Measurements from ENCODE around the gene TMIGD1.
"Not testable (repeated sequence)": the region's sequence is repeated elsewhere in the genome, so short reads cannot be mapped to it uniquely, and the experiment has no call there.

TMIGD1 gene

DNA sequence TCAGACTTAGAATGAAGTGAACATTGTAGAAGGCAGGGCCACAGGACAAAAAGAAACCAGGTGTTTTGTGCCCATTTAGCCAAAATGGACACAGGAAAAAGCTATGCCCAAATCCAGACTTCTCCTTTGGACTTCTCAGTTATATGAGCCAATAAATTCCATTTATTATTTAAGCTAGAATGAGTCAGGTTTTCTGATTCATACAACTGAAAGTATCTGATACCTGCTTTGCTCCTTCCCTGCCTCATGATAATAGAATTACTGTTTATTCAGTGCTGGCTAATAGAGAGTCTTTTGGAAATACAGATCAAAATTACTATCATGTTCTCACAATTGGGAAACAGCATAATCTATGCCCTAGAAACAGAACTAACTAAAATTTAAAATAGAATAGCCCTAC lies 36.1 kb upstream of the TMIGD1 start:
- in situ Hi-C loops (cut with MboI; ENCODE audit: low sequenced_read_pairs): no loop called here
- no peak for DNase-seq (ENCODE audit: low spot score in 2 of 2)
- H3K27me3 ChIP-seq (ENCODE audit: low read depth): no peaks in the 10 kb centered on the region

DNA sequence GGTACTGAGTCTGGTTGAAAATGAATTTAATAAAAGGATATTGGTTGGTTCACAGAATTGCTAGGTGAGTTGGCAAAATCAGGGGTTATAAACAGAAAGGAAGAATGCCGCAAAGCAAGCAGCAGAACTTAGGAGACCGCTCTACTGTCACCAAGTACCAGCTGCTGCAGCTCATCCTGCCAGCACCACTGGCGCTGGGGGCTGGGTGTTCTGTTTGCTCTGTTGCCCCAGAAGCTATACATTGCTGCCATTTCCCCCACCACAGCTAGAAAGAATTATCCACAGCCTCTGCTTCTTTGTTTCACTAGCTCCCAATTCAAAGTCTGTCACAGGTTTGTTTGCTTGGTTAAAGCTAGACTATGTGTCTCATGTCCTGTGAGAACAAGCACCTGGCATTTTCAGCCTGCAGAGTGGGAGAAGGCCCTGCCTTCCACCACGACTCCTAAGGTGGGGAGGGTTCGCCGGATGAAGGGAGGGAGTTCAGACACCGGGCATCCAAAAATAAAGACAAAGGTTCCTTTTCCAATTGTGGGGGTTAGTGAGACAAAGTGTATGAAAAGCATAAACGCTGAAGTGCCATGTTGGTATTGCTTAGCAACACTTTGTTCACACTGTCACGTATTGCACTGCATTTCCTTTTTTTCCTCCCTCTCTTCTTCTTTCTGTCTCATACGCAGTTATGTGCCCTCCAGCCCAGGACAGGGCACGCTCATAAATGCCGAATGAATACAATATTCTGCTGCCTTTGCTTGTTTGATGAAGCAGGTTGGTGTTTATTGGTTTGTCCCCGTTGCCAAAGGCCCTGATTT lies 35.3 kb upstream of the TMIGD1 start:
- no peaks in the 10 kb centered on the region for H3K27me3 ChIP-seq (ENCODE audit: low read depth)
- H3K9me3 ChIP-seq: no peaks in the 10 kb centered on the region
- H3K4me1 ChIP-seq: no peaks in the 10 kb centered on the region
- H3K36me3 ChIP-seq (replicated peaks): no peaks in the 10 kb centered on the region
- in situ Hi-C loops (cut with MboI; ENCODE audit: low sequenced_read_pairs): no loop called here
- no peak overlapping the region for H3K4me3 ChIP-seq
- DNase-seq (ENCODE audit: low spot score in 2 of 2): no peak

More for the DNA sequence above, 36.1 kb upstream of the TMIGD1 start:
- H3K36me3 ChIP-seq (replicated peaks): no peaks in the 10 kb centered on the region
- H3K4me1 ChIP-seq: no peaks in the 10 kb centered on the region
- no peak overlapping the region for H3K4me3 ChIP-seq
- no peaks in the 10 kb centered on the region for H3K9me3 ChIP-seq

DNA sequence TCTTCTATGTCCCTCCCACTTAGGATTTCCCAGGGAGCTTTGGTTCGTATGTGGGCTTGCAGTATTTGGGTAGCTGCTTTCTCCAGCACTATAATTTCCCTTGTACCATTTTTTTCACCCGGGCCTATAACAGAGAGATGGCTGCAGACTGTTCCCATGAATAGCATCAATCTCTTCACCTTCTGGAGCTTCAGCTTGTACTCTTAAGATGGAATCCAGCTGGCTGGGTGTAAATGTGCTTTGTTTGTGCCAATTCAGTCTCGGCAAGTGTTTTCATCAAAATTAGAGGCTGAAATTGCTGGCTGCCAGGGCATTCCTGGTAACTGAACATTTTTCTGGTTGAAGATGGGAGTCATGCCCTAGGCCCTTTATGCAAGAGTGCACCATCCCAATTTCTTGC lies 32.7 kb upstream of the TMIGD1 start:
- Histone ChIP-seq H3K36me3 (replicated peaks) (no peaks in the 10 kb centered on the region), H3K4me3 (no peak overlapping the region), H3K27me3 (ENCODE audit: low read depth) (no peaks in the 10 kb centered on the region), H3K9me3 (peaks cover 9% of the 10 kb centered on the region; the same call in 1 of the 2 replicates), H3K4me1 (no peaks in the 10 kb centered on the region)
- in situ Hi-C loops (cut with MboI; ENCODE audit: low sequenced_read_pairs): no loop called here
- no peak for DNase-seq (ENCODE audit: low spot score in 2 of 2)

DNA sequence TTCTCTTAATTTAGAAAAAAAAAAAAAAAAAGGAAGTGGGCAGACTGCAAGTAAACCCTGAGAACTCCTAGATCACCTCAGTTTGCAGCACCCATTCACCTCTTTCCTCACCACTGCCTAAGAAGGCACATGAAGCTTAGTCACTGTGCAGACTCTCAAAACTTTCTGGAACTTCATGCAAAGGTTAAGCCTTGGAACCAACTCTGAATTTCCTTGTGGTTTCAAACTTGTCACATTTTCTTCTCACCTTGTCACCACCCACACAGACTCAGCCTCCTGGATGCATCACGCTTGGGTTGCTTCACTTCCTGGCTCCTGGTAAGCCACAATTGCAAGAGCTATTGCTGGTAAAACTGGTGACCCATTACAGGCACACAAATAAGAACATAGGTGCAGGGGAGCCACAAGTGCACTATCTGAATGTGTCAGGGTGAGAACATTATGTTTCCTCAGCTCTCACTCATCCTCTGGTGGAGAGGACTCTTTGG lies 29.9 kb upstream of the TMIGD1 start:
- no peak for DNase-seq (ENCODE audit: low spot score in 2 of 2)
- Histone ChIP-seq H3K36me3 (replicated peaks) (no peaks in the 10 kb centered on the region), H3K9me3 (peaks cover 11% of the 10 kb centered on the region; the same call in 1 of the 2 replicates), H3K4me3 (no peak overlapping the region), H3K27me3 (ENCODE audit: low read depth) (no peaks in the 10 kb centered on the region), H3K4me1 (no peaks in the 10 kb centered on the region)
- in situ Hi-C loops (cut with MboI; ENCODE audit: low sequenced_read_pairs): no loop called here

DNA sequence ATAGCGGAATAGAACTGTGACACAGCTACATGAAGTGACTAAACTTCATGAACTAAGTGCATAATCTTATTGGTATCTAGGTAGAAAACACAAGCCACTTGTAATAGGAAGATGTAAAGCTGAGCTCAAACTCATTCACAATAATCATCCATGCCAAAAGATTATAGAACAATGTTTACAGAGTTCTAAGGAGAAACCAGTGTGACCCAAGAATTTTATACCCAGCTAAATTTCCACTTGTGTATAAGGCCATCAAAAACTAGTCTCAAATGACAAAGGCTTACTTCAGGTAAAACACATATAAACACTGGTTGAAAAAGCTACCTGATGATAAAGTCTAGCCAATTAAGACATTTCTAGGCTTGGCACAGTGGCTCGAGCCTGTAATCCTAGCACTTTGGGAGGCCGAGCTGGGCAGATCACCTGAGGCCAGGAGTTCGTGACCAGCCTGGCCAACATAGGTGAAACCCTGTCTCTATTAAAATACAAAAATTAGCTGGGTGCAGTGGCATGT lies 28.0 kb upstream of the TMIGD1 start:
- 0 out of 2 replicates have a peak, but pooled peaks cover 6% of the 10 kb centered on the region for H3K27me3 ChIP-seq (ENCODE audit: low read depth)
- no peak overlapping the region for H3K4me3 ChIP-seq
- H3K9me3 ChIP-seq: peaks cover 11% of the 10 kb centered on the region; the same call in 1 of the 2 replicates
- no peak for DNase-seq (ENCODE audit: low spot score in 2 of 2)
- no peaks in the 10 kb centered on the region for H3K4me1 ChIP-seq
- in situ Hi-C loops (cut with MboI; ENCODE audit: low sequenced_read_pairs): no loop called here
- no peaks in the 10 kb centered on the region for H3K36me3 ChIP-seq (replicated peaks)

DNA sequence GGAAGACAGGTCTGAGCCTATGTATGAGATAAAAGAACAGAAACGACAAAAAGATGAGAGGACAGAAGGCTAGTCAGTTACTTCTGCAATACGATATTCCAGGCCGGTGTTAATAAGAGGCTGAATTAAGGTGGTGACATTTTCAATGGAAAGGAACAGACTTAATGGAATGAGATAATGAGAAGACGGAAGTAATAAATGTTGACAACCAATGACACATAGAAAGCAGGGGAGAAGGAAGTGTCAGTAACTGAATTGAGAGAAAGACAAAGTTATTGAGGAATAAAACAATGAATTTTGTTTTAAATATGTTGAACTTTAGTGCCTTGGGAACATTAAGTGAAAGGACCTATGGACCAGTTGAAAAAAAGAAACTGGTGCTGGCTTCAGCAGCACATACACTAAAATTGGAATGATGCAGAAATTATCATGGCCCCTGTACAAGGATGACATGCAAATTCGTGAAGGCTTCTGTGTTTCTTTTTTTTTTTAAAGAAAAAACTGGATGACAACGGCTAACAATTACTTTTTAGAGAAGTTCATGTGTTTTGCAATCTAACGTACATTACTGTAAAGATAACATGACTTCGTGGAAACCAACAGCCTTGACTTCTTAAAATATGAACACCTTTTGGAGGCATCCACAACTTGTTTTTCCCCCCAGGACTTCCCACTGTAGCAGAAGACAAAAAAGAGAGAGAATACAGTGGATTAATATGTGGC lies 26.4 kb upstream of the TMIGD1 start:
- Histone ChIP-seq H3K27me3 (ENCODE audit: low read depth) (0 out of 2 replicates have a peak, but pooled peaks cover 6% of the 10 kb centered on the region), H3K9me3 (peaks cover 11% of the 10 kb centered on the region; the same call in 1 of the 2 replicates), H3K36me3 (replicated peaks) (no peaks in the 10 kb centered on the region), H3K4me3 (no peak overlapping the region), H3K4me1 (no peaks in the 10 kb centered on the region)
- in situ Hi-C loops (cut with MboI; ENCODE audit: low sequenced_read_pairs): no loop called here
- DNase-seq (ENCODE audit: low spot score in 2 of 2): no peak

DNA sequence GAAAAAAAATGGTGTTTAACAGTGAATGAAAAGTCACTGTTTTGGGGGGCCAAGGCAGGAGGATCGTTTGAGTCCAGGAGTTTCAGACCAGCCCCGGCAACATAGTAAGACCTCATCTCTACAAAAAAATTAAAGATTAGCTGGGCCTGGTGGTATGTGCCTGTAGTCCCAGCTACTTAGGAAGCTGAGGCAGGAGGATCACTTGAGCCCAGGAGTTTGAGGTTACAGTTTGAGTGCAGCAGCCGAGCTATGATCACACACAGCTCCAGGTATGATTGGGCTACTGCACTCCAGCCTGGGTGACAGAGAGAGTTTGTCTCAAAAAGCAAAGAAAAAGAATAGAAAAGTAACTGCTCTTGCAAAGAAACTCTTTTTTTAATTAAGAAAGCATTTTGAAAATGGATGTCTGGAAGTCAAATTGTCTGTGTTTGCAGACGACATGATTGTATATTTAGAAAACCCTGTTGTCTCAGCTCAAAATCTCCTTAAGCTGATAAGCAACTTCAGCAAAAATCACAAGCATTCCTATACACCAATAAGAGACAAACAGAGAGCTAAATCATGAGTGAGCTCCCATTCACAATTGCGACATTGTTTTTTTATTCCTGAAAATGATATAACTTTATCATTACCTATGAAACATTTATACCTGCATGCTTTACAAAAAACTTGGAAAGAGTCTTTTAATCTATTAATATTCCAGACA lies 24.4 kb upstream of the TMIGD1 start:
- 0 out of 2 replicates have a peak, but pooled peaks cover 8% of the 10 kb centered on the region for H3K9me3 ChIP-seq
- no peaks in the 10 kb centered on the region for H3K36me3 ChIP-seq (replicated peaks)
- no peak overlapping the region for H3K4me3 ChIP-seq
- H3K4me1 ChIP-seq: no peaks in the 10 kb centered on the region
- DNase-seq (ENCODE audit: low spot score in 2 of 2): no peak
- in situ Hi-C loops (cut with MboI; ENCODE audit: low sequenced_read_pairs): no loop called here
- 0 out of 2 replicates have a peak, but pooled peaks cover 6% of the 10 kb centered on the region for H3K27me3 ChIP-seq (ENCODE audit: low read depth)

DNA sequence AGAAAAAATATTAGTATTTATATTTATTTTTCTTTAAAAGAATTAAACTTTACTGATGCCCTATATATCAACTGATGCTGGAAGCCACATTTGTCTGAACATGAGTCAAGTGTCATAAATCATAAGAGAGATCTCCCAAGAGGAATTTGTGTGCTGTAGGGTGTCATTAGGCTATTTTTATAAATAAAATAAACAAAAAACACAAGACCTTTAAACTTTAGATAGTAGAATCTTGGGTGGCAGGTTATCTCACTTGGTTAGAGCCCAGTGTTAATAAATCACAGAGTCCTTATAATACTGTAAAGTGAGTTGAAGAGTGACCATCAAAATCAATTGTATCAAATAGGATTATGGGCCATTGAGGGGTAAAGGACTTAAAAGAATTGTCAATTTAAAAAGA lies 23.6 kb upstream of the TMIGD1 start:
- H3K4me1 ChIP-seq: no peaks in the 10 kb centered on the region
- H3K27me3 ChIP-seq (ENCODE audit: low read depth): 0 out of 2 replicates have a peak, but pooled peaks cover 6% of the 10 kb centered on the region
- no peaks in the 10 kb centered on the region for H3K36me3 ChIP-seq (replicated peaks)
- DNase-seq (ENCODE audit: low spot score in 2 of 2): no peak
- in situ Hi-C loops (cut with MboI; ENCODE audit: low sequenced_read_pairs): no loop called here
- H3K9me3 ChIP-seq: 0 out of 2 replicates have a peak, but pooled peaks cover 8% of the 10 kb centered on the region
- no peak overlapping the region for H3K4me3 ChIP-seq

DNA sequence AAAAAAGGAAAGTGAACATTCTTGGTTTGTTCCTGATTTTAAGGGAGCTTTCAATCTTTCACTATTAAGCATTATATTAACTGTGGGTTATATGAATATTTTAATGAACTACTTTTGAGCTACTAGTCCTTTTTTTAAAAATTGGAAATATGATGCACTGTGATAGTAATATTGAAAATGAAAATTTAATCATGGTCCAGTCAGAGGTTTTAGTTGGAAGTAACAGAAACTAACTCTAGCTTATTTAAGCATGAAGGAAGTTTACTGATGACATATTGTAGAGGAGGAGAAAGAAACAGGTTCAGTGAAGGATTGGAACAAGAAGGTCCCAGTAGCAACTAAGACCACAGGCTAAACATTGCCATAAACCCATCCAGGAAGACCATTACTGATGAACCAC lies 20.8 kb upstream of the TMIGD1 start:
- in situ Hi-C loops (cut with MboI; ENCODE audit: low sequenced_read_pairs): no loop called here

DNA sequence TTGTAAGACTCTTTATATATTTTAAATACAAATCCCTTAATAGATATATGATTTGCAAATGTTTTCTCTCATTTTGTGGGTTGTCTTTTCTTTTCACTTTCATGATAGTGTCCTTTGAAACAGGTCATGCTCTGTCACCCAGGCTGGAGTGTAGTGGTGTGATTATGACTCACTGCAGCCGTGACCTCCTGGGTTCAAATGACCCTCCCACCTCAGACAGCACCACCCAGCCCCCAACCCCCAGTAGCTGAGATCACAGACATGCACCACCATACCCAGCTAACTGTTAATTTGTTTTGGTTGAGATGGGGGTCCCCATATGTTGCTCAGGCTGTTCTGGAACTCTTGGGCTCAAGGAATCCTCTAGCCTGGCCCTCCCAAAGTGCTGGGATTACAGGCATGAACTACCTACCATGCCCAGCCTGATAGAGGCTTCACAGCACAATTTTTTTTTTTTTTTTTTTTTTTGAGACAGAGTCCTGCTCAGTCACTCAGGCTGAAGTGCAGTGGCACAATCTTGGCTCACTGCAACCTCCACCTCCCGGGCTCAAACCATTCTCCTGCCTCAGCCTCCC lies 18.5 kb upstream of the TMIGD1 start:
- Histone ChIP-seq H3K9me3 (no peaks in the 10 kb centered on the region), H3K4me3 (no peak overlapping the region), H3K36me3 (replicated peaks) (no peaks in the 10 kb centered on the region), H3K27me3 (ENCODE audit: low read depth) (0 out of 2 replicates have a peak, but pooled peaks cover under 1% of the 10 kb centered on the region), H3K4me1 (no peaks in the 10 kb centered on the region)
- in situ Hi-C loops (cut with MboI; ENCODE audit: low sequenced_read_pairs): no loop called here
- DNase-seq (ENCODE audit: low spot score in 2 of 2): no peak

More for the DNA sequence above, 20.8 kb upstream of the TMIGD1 start:
- Histone ChIP-seq H3K9me3 (no peaks in the 10 kb centered on the region), H3K4me3 (no peak overlapping the region), H3K27me3 (ENCODE audit: low read depth) (0 out of 2 replicates have a peak, but pooled peaks cover 6% of the 10 kb centered on the region), H3K36me3 (replicated peaks) (no peaks in the 10 kb centered on the region), H3K4me1 (no peaks in the 10 kb centered on the region)
- no peak for DNase-seq (ENCODE audit: low spot score in 2 of 2)

DNA sequence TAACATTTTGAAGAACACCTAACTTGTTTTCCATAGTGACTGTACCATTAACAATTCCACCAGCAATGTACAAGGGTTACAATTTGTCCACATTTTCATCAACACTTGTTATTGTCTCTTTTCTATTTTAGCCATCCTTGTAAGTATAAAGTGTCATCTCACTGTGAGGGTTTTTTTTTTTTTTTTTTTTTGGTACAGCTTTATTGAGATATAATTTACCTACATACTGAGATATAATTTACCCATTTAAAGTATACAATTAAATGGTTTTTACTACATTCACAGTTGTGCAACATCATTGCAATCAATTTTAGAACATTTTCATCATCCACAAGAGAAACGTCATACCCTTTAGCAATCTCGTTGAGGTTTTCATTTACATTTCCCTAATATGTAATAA lies 17.9 kb upstream of the TMIGD1 start:
- Histone ChIP-seq H3K27me3 (ENCODE audit: low read depth) (no peaks in the 10 kb centered on the region), H3K36me3 (replicated peaks) (no peaks in the 10 kb centered on the region), H3K4me3 (no peak overlapping the region), H3K4me1 (no peaks in the 10 kb centered on the region), H3K9me3 (no peaks in the 10 kb centered on the region)
- DNase-seq (ENCODE audit: low spot score in 2 of 2): no peak
- in situ Hi-C loops (cut with MboI; ENCODE audit: low sequenced_read_pairs): no loop called here

DNA sequence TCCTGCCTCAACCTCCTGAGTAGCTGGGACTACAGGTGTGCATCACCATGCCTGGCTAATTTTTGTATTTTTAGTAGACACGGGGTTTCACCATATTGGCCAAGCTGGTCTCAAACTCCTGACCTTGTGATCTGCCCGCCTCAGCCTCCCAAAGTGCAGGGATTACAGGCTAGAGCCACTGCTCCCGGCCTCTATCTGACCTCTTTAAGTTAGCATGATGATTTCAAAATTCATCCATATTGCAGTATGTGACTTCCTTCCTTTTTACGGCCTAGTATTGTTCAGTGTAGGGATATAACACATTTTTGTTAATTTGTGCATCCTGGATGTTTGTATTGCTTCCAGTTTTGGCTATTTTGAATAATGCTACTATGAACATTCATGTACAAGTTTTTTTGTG lies 17.4 kb upstream of the TMIGD1 start:
- H3K4me1 ChIP-seq; H3K36me3 ChIP-seq (replicated peaks); in situ Hi-C loops (cut with MboI; ENCODE audit: low sequenced_read_pairs); H3K9me3 ChIP-seq; H3K27me3 ChIP-seq (ENCODE audit: low read depth); H3K4me3 ChIP-seq; DNase-seq (ENCODE audit: low spot score in 2 of 2): not testable (repeated sequence)

DNA sequence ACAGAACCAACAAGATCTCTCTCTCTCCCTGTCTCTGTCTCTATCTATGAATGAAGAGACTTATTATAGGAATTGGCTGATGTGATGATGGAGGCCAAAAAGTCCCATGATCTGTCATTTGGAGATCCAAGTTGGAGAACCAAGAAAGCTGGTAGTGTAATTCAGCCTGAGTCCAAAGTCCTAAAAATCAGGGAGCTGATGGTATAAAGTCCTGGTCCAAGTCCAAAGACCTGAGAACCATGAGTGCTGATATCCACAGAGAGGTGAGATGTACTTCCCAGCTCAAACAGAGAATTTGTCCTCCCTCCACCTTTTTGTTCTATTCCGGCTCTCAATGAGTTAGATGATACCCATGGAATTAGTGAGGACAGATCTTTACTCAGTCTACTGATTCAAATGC lies 15.4 kb upstream of the TMIGD1 start:
- no peak for DNase-seq (ENCODE audit: low spot score in 2 of 2)
- Histone ChIP-seq H3K4me3 (no peak overlapping the region), H3K9me3 (no peaks in the 10 kb centered on the region), H3K27me3 (ENCODE audit: low read depth) (no peaks in the 10 kb centered on the region), H3K4me1 (peaks cover 8% of the 10 kb centered on the region), H3K36me3 (replicated peaks) (no peaks in the 10 kb centered on the region)
- in situ Hi-C loops (cut with MboI; ENCODE audit: low sequenced_read_pairs): no loop called here

All from HAP-1 (cell line).